Measurements from ENCODE around the gene WIPF1.

Gene WIPF1

GRCh38 chr2:174628528-174629169, 31.0 kb upstream of the WIPF1 start:
- Histone ChIP-seq H3K4me3 (no peak overlapping the region), H3K36me3 (ENCODE audit: insufficient read depth, low read length) (no peaks in the 10 kb centered on the region), H3K27ac (no peak overlapping the region), H3K9ac (ENCODE audit: insufficient read length) (no peak overlapping the region), H3K9me3 (ENCODE audit: low read depth, low read length) (no peaks in the 10 kb centered on the region)
- TF ChIP-seq EZH2 (IDR thresholded peaks at IDR 0.05) (no peak), FOXP2 (optimal IDR thresholded peaks at IDR 0.05; ENCODE audit: control extremely low read depth, extremely low read length, insufficient read depth) (no peak), POLR2AphosphoS5 (IDR thresholded peaks at IDR 0.05; ENCODE audit: borderline replicate concordance, low read depth, low read length) (no peak)
- no peak for DNase-seq (ENCODE audit: low read depth, low spot score)

- H3K9me3 ChIP-seq (ENCODE audit: low read depth, low read length): no peaks in the 10 kb centered on the region
- TF ChIP-seq EZH2 (IDR thresholded peaks at IDR 0.05): no peak
- no peak for TF ChIP-seq POLR2AphosphoS5 (IDR thresholded peaks at IDR 0.05; ENCODE audit: borderline replicate concordance, low read depth, low read length)
- no peak overlapping the region for H3K9ac ChIP-seq (ENCODE audit: insufficient read length)
- no peak overlapping the region for H3K27ac ChIP-seq
- H3K36me3 ChIP-seq (ENCODE audit: insufficient read depth, low read length): no peaks in the 10 kb centered on the region
- no peak overlapping the region for H3K4me3 ChIP-seq
- no peak for DNase-seq (ENCODE audit: low read depth, low spot score)
These were observed 29.6 kb upstream of the WIPF1 start for GRCh38 chr2:174627216-174627615.

GRCh38 chr2:174624895-174625430, 27.4 kb upstream of the WIPF1 start:
- TF ChIP-seq EZH2 (IDR thresholded peaks at IDR 0.05): no peak
- TF ChIP-seq POLR2AphosphoS5 (IDR thresholded peaks at IDR 0.05; ENCODE audit: borderline replicate concordance, low read depth, low read length): no peak
- TF ChIP-seq FOXP2 (optimal IDR thresholded peaks at IDR 0.05; ENCODE audit: control extremely low read depth, extremely low read length, insufficient read depth): no peak
- no peak overlapping the region for H3K27ac ChIP-seq
- no peaks in the 10 kb centered on the region for H3K36me3 ChIP-seq (ENCODE audit: insufficient read depth, low read length)
- H3K9ac ChIP-seq (ENCODE audit: insufficient read length): no peak overlapping the region
- H3K4me3 ChIP-seq: no peak overlapping the region
- no peaks in the 10 kb centered on the region for H3K9me3 ChIP-seq (ENCODE audit: low read depth, low read length)
- DNase-seq (ENCODE audit: low read depth, low spot score): no peak

GRCh38 chr2:174623690-174624089, 26.1 kb upstream of the WIPF1 start:
- Histone ChIP-seq H3K9ac (ENCODE audit: insufficient read length) (no peak overlapping the region), H3K4me3 (no peak overlapping the region), H3K36me3 (ENCODE audit: insufficient read depth, low read length) (no peaks in the 10 kb centered on the region), H3K27ac (no peak overlapping the region), H3K9me3 (ENCODE audit: low read depth, low read length) (no peaks in the 10 kb centered on the region)
- TF ChIP-seq FOXP2 (optimal IDR thresholded peaks at IDR 0.05; ENCODE audit: control extremely low read depth, extremely low read length, insufficient read depth): no peak
- TF ChIP-seq EZH2 (IDR thresholded peaks at IDR 0.05): no peak
- no peak for TF ChIP-seq POLR2AphosphoS5 (IDR thresholded peaks at IDR 0.05; ENCODE audit: borderline replicate concordance, low read depth, low read length)
- DNase-seq (ENCODE audit: low read depth, low spot score): no peak

GRCh38 chr2:174623106-174623637, 25.6 kb upstream of the WIPF1 start:
- Histone ChIP-seq H3K9ac (ENCODE audit: insufficient read length) (no peak overlapping the region), H3K36me3 (ENCODE audit: insufficient read depth, low read length) (no peaks in the 10 kb centered on the region), H3K4me3 (no peak overlapping the region), H3K27ac (no peak overlapping the region), H3K9me3 (ENCODE audit: low read depth, low read length) (no peaks in the 10 kb centered on the region)
- DNase-seq (ENCODE audit: low read depth, low spot score): no peak
- TF ChIP-seq POLR2AphosphoS5 (IDR thresholded peaks at IDR 0.05; ENCODE audit: borderline replicate concordance, low read depth, low read length) (no peak), FOXP2 (optimal IDR thresholded peaks at IDR 0.05; ENCODE audit: control extremely low read depth, extremely low read length, insufficient read depth) (no peak), EZH2 (IDR thresholded peaks at IDR 0.05) (no peak)

- Histone ChIP-seq H3K27ac (no peak overlapping the region), H3K9ac (ENCODE audit: insufficient read length) (no peak overlapping the region), H3K9me3 (ENCODE audit: low read depth, low read length) (no peaks in the 10 kb centered on the region), H3K36me3 (ENCODE audit: insufficient read depth, low read length) (no peaks in the 10 kb centered on the region), H3K4me3 (no peak overlapping the region)
- no peak for DNase-seq (ENCODE audit: low read depth, low spot score)
- no peak for TF ChIP-seq POLR2AphosphoS5 (IDR thresholded peaks at IDR 0.05; ENCODE audit: borderline replicate concordance, low read depth, low read length)
- TF ChIP-seq EZH2 (IDR thresholded peaks at IDR 0.05): no peak
- no peak for TF ChIP-seq FOXP2 (optimal IDR thresholded peaks at IDR 0.05; ENCODE audit: control extremely low read depth, extremely low read length, insufficient read depth)
These were observed 23.7 kb upstream of the WIPF1 start for GRCh38 chr2:174621323-174621722.

- no peak for DNase-seq (ENCODE audit: low read depth, low spot score)
- no peaks in the 10 kb centered on the region for H3K9me3 ChIP-seq (ENCODE audit: low read depth, low read length)
- no peaks in the 10 kb centered on the region for H3K36me3 ChIP-seq (ENCODE audit: insufficient read depth, low read length)
- H3K27ac ChIP-seq: no peak overlapping the region
- no peak overlapping the region for H3K9ac ChIP-seq (ENCODE audit: insufficient read length)
- H3K4me3 ChIP-seq: no peak overlapping the region
- TF ChIP-seq EZH2 (IDR thresholded peaks at IDR 0.05) (no peak), FOXP2 (optimal IDR thresholded peaks at IDR 0.05; ENCODE audit: control extremely low read depth, extremely low read length, insufficient read depth) (no peak), POLR2AphosphoS5 (IDR thresholded peaks at IDR 0.05; ENCODE audit: borderline replicate concordance, low read depth, low read length) (no peak)
These were observed 20.6 kb upstream of the WIPF1 start for GRCh38 chr2:174618179-174618578.

GRCh38 chr2:174617718-174618117, 20.1 kb upstream of the WIPF1 start:
- H3K36me3 ChIP-seq (ENCODE audit: insufficient read depth, low read length): no peaks in the 10 kb centered on the region
- no peak overlapping the region for H3K9ac ChIP-seq (ENCODE audit: insufficient read length)
- TF ChIP-seq POLR2AphosphoS5 (IDR thresholded peaks at IDR 0.05; ENCODE audit: borderline replicate concordance, low read depth, low read length): no peak
- TF ChIP-seq FOXP2 (optimal IDR thresholded peaks at IDR 0.05; ENCODE audit: control extremely low read depth, extremely low read length, insufficient read depth): no peak
- TF ChIP-seq EZH2 (IDR thresholded peaks at IDR 0.05): no peak
- no peak overlapping the region for H3K27ac ChIP-seq
- H3K9me3 ChIP-seq (ENCODE audit: low read depth, low read length): no peaks in the 10 kb centered on the region
- DNase-seq (ENCODE audit: low read depth, low spot score): no peak
- no peak overlapping the region for H3K4me3 ChIP-seq

Measured in SK-N-MC (cell line).